ENCODE data around the gene INS. TPM values are rescaled to one million over a fixed set of nuclear protein-coding genes. Genes with fewer than 3 reads are reported as not detected.

The INS gene
- total and polyA plus RNA-seq, 3 donors from 2014 or later: not detected

GRCh38 chr11:2129308-2129698 is 31.7 kb downstream of the INS start:
- no peaks in the 10 kb centered on the region for H3K27me3 ChIP-seq
- no peaks in the 10 kb centered on the region for H3K36me3 ChIP-seq (ENCODE audit: low read depth, missing control alignments)
- H3K27ac ChIP-seq: no peak overlapping the region
- no peak for DNase-seq
- H3K4me1 ChIP-seq: no peaks in the 10 kb centered on the region
- no peaks in the 10 kb centered on the region for H3K9me3 ChIP-seq
- intact Hi-C loops (cut with DNase I; ENCODE audit: low total_unique reads): no loop called here
- WGBS, 2 donors: 89 to 90% methylated on average over 15 to 17 of the region's 17 CpGs
- H3K4me3 ChIP-seq: no peak overlapping the region
- TF ChIP-seq, protein P1, sequence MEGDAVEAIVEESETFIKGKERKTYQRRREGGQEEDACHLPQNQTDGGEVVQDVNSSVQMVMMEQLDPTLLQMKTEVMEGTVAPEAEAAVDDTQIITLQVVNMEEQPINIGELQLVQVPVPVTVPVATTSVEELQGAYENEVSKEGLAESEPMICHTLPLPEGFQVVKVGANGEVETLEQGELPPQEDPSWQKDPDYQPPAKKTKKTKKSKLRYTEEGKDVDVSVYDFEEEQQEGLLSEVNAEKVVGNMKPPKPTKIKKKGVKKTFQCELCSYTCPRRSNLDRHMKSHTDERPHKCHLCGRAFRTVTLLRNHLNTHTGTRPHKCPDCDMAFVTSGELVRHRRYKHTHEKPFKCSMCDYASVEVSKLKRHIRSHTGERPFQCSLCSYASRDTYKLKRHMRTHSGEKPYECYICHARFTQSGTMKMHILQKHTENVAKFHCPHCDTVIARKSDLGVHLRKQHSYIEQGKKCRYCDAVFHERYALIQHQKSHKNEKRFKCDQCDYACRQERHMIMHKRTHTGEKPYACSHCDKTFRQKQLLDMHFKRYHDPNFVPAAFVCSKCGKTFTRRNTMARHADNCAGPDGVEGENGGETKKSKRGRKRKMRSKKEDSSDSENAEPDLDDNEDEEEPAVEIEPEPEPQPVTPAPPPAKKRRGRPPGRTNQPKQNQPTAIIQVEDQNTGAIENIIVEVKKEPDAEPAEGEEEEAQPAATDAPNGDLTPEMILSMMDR (IDR thresholded peaks at IDR 0.05): no peak
- no peak for TF ChIP-seq POLR2A (IDR thresholded peaks at IDR 0.05)

DNA sequence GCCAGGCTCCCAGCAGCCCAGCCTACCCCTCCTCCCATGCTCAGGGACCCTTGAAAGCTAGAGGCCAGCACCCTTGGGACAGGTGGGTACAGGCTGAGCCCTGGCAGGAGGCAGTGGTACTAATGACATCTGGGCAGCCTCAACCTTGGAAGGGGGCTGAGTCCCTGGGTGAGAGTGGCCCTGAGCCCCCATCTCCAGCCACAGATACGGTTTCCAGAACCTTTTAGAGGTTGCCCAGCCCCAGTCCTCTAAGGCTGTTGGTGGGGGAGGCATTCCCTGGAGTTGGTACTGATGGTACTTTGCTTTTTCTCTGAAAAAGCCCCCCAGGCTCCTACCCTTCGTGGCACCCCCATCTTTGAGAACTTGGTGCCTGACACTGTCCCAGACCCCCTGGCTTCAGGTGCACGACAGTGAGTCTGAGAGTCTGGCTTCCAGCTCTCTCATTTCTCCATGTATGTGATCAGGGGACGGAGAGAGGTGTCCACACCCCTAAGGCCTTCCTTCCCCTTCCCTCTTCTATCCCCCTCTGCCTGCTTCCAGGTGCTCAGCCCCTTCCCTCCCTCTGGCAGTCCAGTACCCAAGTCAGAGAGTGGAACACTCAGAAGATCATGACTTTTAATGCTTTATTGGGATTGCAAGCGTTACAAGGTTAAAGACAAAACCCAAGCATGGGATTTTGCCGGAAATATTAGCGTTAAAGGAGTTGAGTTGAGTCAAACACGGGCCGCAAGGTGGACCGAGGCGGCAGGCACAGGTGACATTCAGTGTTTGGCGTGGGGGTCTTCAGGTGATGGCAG is 32.3 kb downstream of the INS start:
- 81 to 83% methylated on average over 11 to 12 of the region's 12 CpGs for WGBS, 2 donors
- TF ChIP-seq, protein P1 (IDR thresholded peaks at IDR 0.05): no peak
- TF ChIP-seq POLR2A (IDR thresholded peaks at IDR 0.05): no peak
- DNase-seq: no peak
- Histone ChIP-seq H3K36me3 (ENCODE audit: low read depth, missing control alignments) (no peaks in the 10 kb centered on the region), H3K27me3 (no peaks in the 10 kb centered on the region), H3K4me3 (no peak overlapping the region), H3K9me3 (no peaks in the 10 kb centered on the region), H3K4me1 (no peaks in the 10 kb centered on the region), H3K27ac (no peak overlapping the region)
- intact Hi-C loops (cut with DNase I; ENCODE audit: low total_unique reads): no loop called here

GRCh38 chr11:2128130-2128510 is 32.9 kb downstream of the INS start:
- Histone ChIP-seq H3K4me1 (no peaks in the 10 kb centered on the region), H3K36me3 (ENCODE audit: low read depth, missing control alignments) (no peaks in the 10 kb centered on the region), H3K9me3 (no peaks in the 10 kb centered on the region), H3K27ac (no peak overlapping the region), H3K27me3 (no peaks in the 10 kb centered on the region), H3K4me3 (no peak overlapping the region)
- TF ChIP-seq POLR2A (IDR thresholded peaks at IDR 0.05): no peak
- TF ChIP-seq, protein P1 (IDR thresholded peaks at IDR 0.05): no peak
- intact Hi-C loops (cut with DNase I; ENCODE audit: low total_unique reads): no loop called here
- no peak for DNase-seq
- WGBS, 2 donors: 83 to 86% methylated on average over 3 to 7 of the region's 7 CpGs

GRCh38 chr11:2127482-2128129 is 33.4 kb downstream of the INS start:
- Histone ChIP-seq H3K4me1 (no peaks in the 10 kb centered on the region), H3K27ac (no peak overlapping the region), H3K36me3 (ENCODE audit: low read depth, missing control alignments) (no peaks in the 10 kb centered on the region), H3K27me3 (no peaks in the 10 kb centered on the region), H3K4me3 (no peak overlapping the region), H3K9me3 (no peaks in the 10 kb centered on the region)
- WGBS, 2 donors: 84 to 87% methylated on average over 7 to 8 of the region's 8 CpGs
- no peak for TF ChIP-seq POLR2A (IDR thresholded peaks at IDR 0.05)
- TF ChIP-seq, protein P1 (IDR thresholded peaks at IDR 0.05): no peak
- no peak for DNase-seq
- intact Hi-C loops (cut with DNase I; ENCODE audit: low total_unique reads): no loop called here
